ENCODE measurements around the gene ENTPD8. TPM values are rescaled to one million over a fixed set of nuclear protein-coding genes. Genes with fewer than 3 reads are reported as not detected.

ENTPD8 gene
- total RNA-seq, 1 donor from 2014 or later = not detected

- DNase-seq (ENCODE audit: low read depth) = no peak
- TF ChIP-seq CTCF (conservative IDR thresholded peaks at IDR 0.05; ENCODE audit: low read depth, low read length) = no peak
- no peak overlapping the region for H3K4me3 ChIP-seq (ENCODE audit: low read depth, low read length)
Observed at GRCh38 chr9:137426018-137426681, 15.0 kb downstream of the ENTPD8 start.

- no peak for DNase-seq (ENCODE audit: low read depth)
- no peak for TF ChIP-seq CTCF (conservative IDR thresholded peaks at IDR 0.05; ENCODE audit: low read depth, low read length)
- peak overlapping the region; percentile 70 for H3K4me3 ChIP-seq (ENCODE audit: low read depth, low read length)
Observed at GRCh38 chr9:137423514-137424291, 17.5 kb downstream of the ENTPD8 start.

GRCh38 chr9:137422604-137423513 lies 18.3 kb downstream of the ENTPD8 start, which contains the start of the genes EXD3 and NOXA1:
EXD3 (minus strand) TSS chr9:137423162; CDS start chr9:137395357, 27,805 bp downstream.
NOXA1 (plus strand) TSS chr9:137423393; CDS start chr9:137423530, 137 bp downstream.
- H3K4me3 ChIP-seq (ENCODE audit: low read depth, low read length) = peak within 1 kb of the TSS; percentile 70
- peak; percentile 55 for TF ChIP-seq CTCF (conservative IDR thresholded peaks at IDR 0.05; ENCODE audit: low read depth, low read length)
- DNase-seq (ENCODE audit: low read depth) = no peak

- no peak for DNase-seq (ENCODE audit: low read depth)
- H3K4me3 ChIP-seq (ENCODE audit: low read depth, low read length) = peak overlapping the region; percentile 69
- no peak for TF ChIP-seq CTCF (conservative IDR thresholded peaks at IDR 0.05; ENCODE audit: low read depth, low read length)
Observed at GRCh38 chr9:137421838-137422603, 19.1 kb downstream of the ENTPD8 start.

- no peak overlapping the region for H3K4me3 ChIP-seq (ENCODE audit: low read depth, low read length)
- DNase-seq (ENCODE audit: low read depth) = no peak
- TF ChIP-seq CTCF (conservative IDR thresholded peaks at IDR 0.05; ENCODE audit: low read depth, low read length) = no peak
Observed at GRCh38 chr9:137417161-137418021, 23.8 kb downstream of the ENTPD8 start.
